Gastroesophageal sphincter (tissue), 3 donors: ENCODE results near the gene KMT2B.

Source experiments
- CTCF ChIP-seq, 4 experiments: fragments of 200-600 bp in 2 of 4; fragments of 450-650 bp in 2 of 4; sonication (generic) in 1 of 4; IDR thresholded peaks; one replicate each; pipeline ENCODE4 v1.5.1; 2017 to 2019; ENCODE audit warnings: antibody characterized with exemption in 4 of 4, mild to moderate bottlenecking in 2 of 4, moderate library complexity in 2 of 4
- EP300 ChIP-seq: sonication (generic); formaldehyde crosslinking; IDR thresholded peaks from one replicate; pipeline ENCODE4 v1.6.1; 2017; ENCODE audit warnings: antibody characterized with exemption, mild to moderate bottlenecking
- POLR2A ChIP-seq, 2 donors: fragments of 450-650 bp; IDR thresholded peaks; one replicate each; pipeline ENCODE4 v1.6.1; 2017; ENCODE audit warnings: antibody characterized with exemption in 2 of 2, mild to moderate bottlenecking in 2 of 2, moderate library complexity in 1 of 2

GRCh38 chr19:35766571-35767104, 48.8 kb downstream of the KMT2B start:
- no peak for TF ChIP-seq CTCF (IDR thresholded peaks at IDR 0.05)
- TF ChIP-seq POLR2A (IDR thresholded peaks at IDR 0.05), result no peak
- TF ChIP-seq EP300, result no peak
